H9 (cell line): ENCODE measurements around the gene PLXNC1. TPM values are rescaled to one million over a fixed set of nuclear protein-coding genes. Genes with fewer than 3 reads are reported as not detected.

Experiments
- DNase-seq: peaks from one replicate; pipeline ENCODE4 v3.0.0-alpha.2; 2017
- H2AFZ ChIP-seq: one replicate; pipeline ENCODE4 v1.6.1; 2013; ENCODE audit warnings: mild to moderate bottlenecking, low read length, control low read depth, moderate library complexity
- H2AK5ac ChIP-seq: 2 replicates; pipeline ENCODE4 v1.6.1; 2013; ENCODE audit warnings: low read length, control low read depth, mixed read lengths; ENCODE audit not compliant: insufficient read length
- H2BK120ac ChIP-seq: one replicate; pipeline ENCODE4 v1.6.1; 2013; ENCODE audit warnings: low read depth, mild to moderate bottlenecking, low read length, control low read depth, inconsistent platforms; ENCODE audit not compliant: poor library complexity, severe bottlenecking
- H2BK12ac ChIP-seq: 2 replicates; pipeline ENCODE4 v1.6.1; 2013; ENCODE audit warnings: low read length, control low read depth, mixed read lengths, low read depth; ENCODE audit not compliant: insufficient read length
- H2BK15ac ChIP-seq: 2 replicates; pipeline ENCODE4 v1.6.1; 2013; ENCODE audit warnings: low read depth, low read length, control low read depth
- H2BK20ac ChIP-seq: one replicate; pipeline ENCODE4 v1.6.1; 2013; ENCODE audit warnings: low read depth, mild to moderate bottlenecking, low read length, control low read depth, inconsistent platforms; ENCODE audit not compliant: poor library complexity, severe bottlenecking
- H2BK5ac ChIP-seq: 2 replicates; pipeline ENCODE4 v1.6.1; 2013; ENCODE audit warnings: low read length, control low read depth, mixed read lengths; ENCODE audit not compliant: insufficient read length
- H3K14ac ChIP-seq: 2 replicates; pipeline ENCODE4 v1.6.1; 2013; ENCODE audit warnings: low read length, control low read depth; ENCODE audit not compliant: insufficient read depth
- H3K18ac ChIP-seq: 2 replicates; pipeline ENCODE4 v1.6.1; 2013; ENCODE audit warnings: low read depth, mild to moderate bottlenecking, mixed read lengths, low read length, control low read depth; ENCODE audit not compliant: insufficient read length
- H3K23ac ChIP-seq: 2 replicates; pipeline ENCODE4 v1.6.1; 2013; ENCODE audit warnings: low read length, control low read depth, mixed read lengths, low read depth; ENCODE audit not compliant: insufficient read length
- H3K23me2 ChIP-seq: 2 replicates; pipeline ENCODE4 v1.6.1; 2013; ENCODE audit warnings: low read depth, mild to moderate bottlenecking, mixed read lengths, low read length, control low read depth; ENCODE audit not compliant: insufficient read length, poor library complexity, severe bottlenecking
- H3K27ac ChIP-seq: 2 replicates; pipeline ENCODE4 v1.5.1; 2013; ENCODE audit warnings: low read length, control low read depth, mixed read lengths, low read depth; ENCODE audit not compliant: insufficient read length
- H3K27me3 ChIP-seq: 2 replicates; pipeline ENCODE4 v1.6.1; 2013; ENCODE audit warnings: low read length, control low read depth, inconsistent platforms; ENCODE audit not compliant: insufficient read depth
- H3K4ac ChIP-seq: 2 replicates; pipeline ENCODE4 v1.6.1; 2013; ENCODE audit warnings: low read depth, mild to moderate bottlenecking, control low read depth, inconsistent platforms, low read length, moderate library complexity
- H3K4me1 ChIP-seq: 2 replicates; pipeline ENCODE4 v1.6.1; 2013; ENCODE audit warnings: low read length, control low read depth, inconsistent platforms; ENCODE audit not compliant: insufficient read depth
- H3K4me2 ChIP-seq: 2 replicates; pipeline ENCODE4 v1.6.1; 2013; ENCODE audit warnings: low read length, control low read depth, mixed read lengths; ENCODE audit not compliant: insufficient read length, insufficient read depth
- H3K56ac ChIP-seq: 2 replicates; pipeline ENCODE4 v1.6.1; 2013; ENCODE audit warnings: low read depth, mild to moderate bottlenecking, mixed read lengths, low read length, control low read depth; ENCODE audit not compliant: insufficient read length
- H3K79me1 ChIP-seq: 2 replicates; pipeline ENCODE4 v1.6.1; 2013; ENCODE audit warnings: low read depth, mild to moderate bottlenecking, moderate library complexity, low read length, control low read depth, inconsistent platforms; ENCODE audit not compliant: insufficient read depth, poor library complexity, severe bottlenecking
- H3K79me2 ChIP-seq: 2 replicates; pipeline ENCODE4 v1.6.1; 2013; ENCODE audit warnings: low read length, control low read depth, inconsistent platforms; ENCODE audit not compliant: insufficient read depth
- H3K9ac ChIP-seq: 2 replicates; pipeline ENCODE4 v1.6.1; 2013; ENCODE audit warnings: low read length, control low read depth, mixed read lengths; ENCODE audit not compliant: insufficient read length; ENCODE audit errors: extremely low read depth
- H3K9me3 ChIP-seq: one replicate; pipeline ENCODE4 v1.6.1; 2013; ENCODE audit warnings: low read depth, low read length, inconsistent platforms; ENCODE audit not compliant: control insufficient read depth
- H3T11ph ChIP-seq: one replicate; pipeline ENCODE4 v1.6.1; 2013; ENCODE audit warnings: mild to moderate bottlenecking, low read length, control low read depth, inconsistent platforms
- H4K20me1 ChIP-seq: one replicate; pipeline ENCODE4 v1.6.1; 2013; ENCODE audit not compliant: control insufficient read depth, insufficient read length, insufficient read depth
- H4K5ac ChIP-seq: 2 replicates; pipeline ENCODE4 v1.6.1; 2013; ENCODE audit warnings: low read depth, mild to moderate bottlenecking, mixed read lengths, low read length, control low read depth; ENCODE audit not compliant: insufficient read length
- H4K8ac ChIP-seq: replicated peaks from 2 replicates; pipeline ENCODE4 v1.6.1; 2013; ENCODE audit warnings: low read length, control low read depth, mixed read lengths, low read depth; ENCODE audit not compliant: insufficient read length
- H4K91ac ChIP-seq: 2 replicates; pipeline ENCODE4 v1.6.1; 2013; ENCODE audit warnings: low read depth, mild to moderate bottlenecking, moderate library complexity, mixed read lengths, low read length, control low read depth; ENCODE audit not compliant: insufficient read length
- H3K27ac Mint-ChIP-seq, 3 experiments: 2 replicates in 2 of 3; 3 replicates in 1 of 3; pipeline ENCODE4 v1.8.0; 2020 to 2021; ENCODE audit warnings: mixed read lengths in 3 of 3, mild to moderate bottlenecking in 1 of 3, moderate library complexity in 1 of 3
- H3K27me3 Mint-ChIP-seq: 2 replicates; pipeline ENCODE4 v1.8.0; 2021; ENCODE audit warnings: low read depth, mild to moderate bottlenecking, moderate library complexity, mixed read lengths
- H3K36me3 Mint-ChIP-seq, 3 experiments: 2 replicates in 2 of 3; 3 replicates in 1 of 3; pipeline ENCODE4 v1.8.0; 2020 to 2021; ENCODE audit warnings: low read depth in 3 of 3, mixed read lengths in 3 of 3; ENCODE audit not compliant: insufficient read depth in 1 of 3
- H3K4me1 Mint-ChIP-seq, 2 experiments: 2 replicates each; pipeline ENCODE4 v1.8.0; 2020; ENCODE audit warnings: mixed read lengths in 2 of 2
- H3K4me3 Mint-ChIP-seq, 2 experiments: 2 replicates in 1 of 2; 3 replicates in 1 of 2; pipeline ENCODE4 v1.8.0; 2020 to 2021; ENCODE audit warnings: mild to moderate bottlenecking in 2 of 2, mixed read lengths in 2 of 2, moderate library complexity in 1 of 2
- H3K9me3 Mint-ChIP-seq, 2 experiments: 2 replicates in 1 of 2; 3 replicates in 1 of 2; pipeline ENCODE4 v1.8.0; 2020; ENCODE audit warnings: mild to moderate bottlenecking in 2 of 2, mixed read lengths in 2 of 2, moderate library complexity in 1 of 2
- WGBS: extraction: QIAGEN DNeasy Blood & Tissue Kit; methylation state at CpG from one replicate; pipeline ENCODE4 v1.1.7; 2013; ENCODE audit warnings: missing lambda C conversion rate, low lambda C conversion rate, mixed read lengths; ENCODE audit not compliant: insufficient read length; ENCODE audit errors: extremely low coverage; 5-methylcytosine and 5-hydroxymethylcytosine counted together
- total RNA-seq: library from RNA; stranded (reverse); gene quantifications from 2 replicates; pipeline ENCODE4 v1.2.1, GENCODE V29; 2021
- TF ChIP-seq, protein P1 (sequence below): fragments of 200-600 bp; sonication (generic); conservative IDR thresholded peaks from 3 replicates; pipeline ENCODE4 v1.8.0; 2021; ENCODE audit warnings: antibody characterized with exemption, mild to moderate bottlenecking

Gene PLXNC1
- total RNA-seq, 1 experiment from 2014 or later: 1.2 TPM

GRCh38 chr12:94198469-94198868 is 50.1 kb downstream of the PLXNC1 start:
- Histone ChIP-seq H2BK12ac (no peak overlapping the region), H4K8ac (no peak overlapping the region), H3K4me1 (peaks cover 1% of the 10 kb centered on the region; the same call in 1 of the 2 replicates), H3K27me3 (no peaks in the 10 kb centered on the region), H3K18ac (no peak overlapping the region), H3K14ac (no peak overlapping the region), H3K79me1 (no peaks in the 10 kb centered on the region), H3K79me2 (no peaks in the 10 kb centered on the region), H2AFZ (no peak overlapping the region), H4K91ac (no peak overlapping the region), H3T11ph (no peak overlapping the region), H3K9ac (no peak overlapping the region), H3K56ac (no peak overlapping the region), H3K4ac (no peak overlapping the region), H2BK5ac (no peak overlapping the region), H2BK20ac (no peak overlapping the region), H3K27ac (no peak overlapping the region), H2BK120ac (no peak overlapping the region), H3K9me3 (no peaks in the 10 kb centered on the region), H4K5ac (no peak overlapping the region), H2BK15ac (no peak overlapping the region), H3K23ac (no peak overlapping the region), H2AK5ac (no peak overlapping the region), H3K4me2 (no peak overlapping the region), H3K23me2 (no peaks in the 10 kb centered on the region), H4K20me1 (no peaks in the 10 kb centered on the region)
- TF ChIP-seq, protein P1, sequence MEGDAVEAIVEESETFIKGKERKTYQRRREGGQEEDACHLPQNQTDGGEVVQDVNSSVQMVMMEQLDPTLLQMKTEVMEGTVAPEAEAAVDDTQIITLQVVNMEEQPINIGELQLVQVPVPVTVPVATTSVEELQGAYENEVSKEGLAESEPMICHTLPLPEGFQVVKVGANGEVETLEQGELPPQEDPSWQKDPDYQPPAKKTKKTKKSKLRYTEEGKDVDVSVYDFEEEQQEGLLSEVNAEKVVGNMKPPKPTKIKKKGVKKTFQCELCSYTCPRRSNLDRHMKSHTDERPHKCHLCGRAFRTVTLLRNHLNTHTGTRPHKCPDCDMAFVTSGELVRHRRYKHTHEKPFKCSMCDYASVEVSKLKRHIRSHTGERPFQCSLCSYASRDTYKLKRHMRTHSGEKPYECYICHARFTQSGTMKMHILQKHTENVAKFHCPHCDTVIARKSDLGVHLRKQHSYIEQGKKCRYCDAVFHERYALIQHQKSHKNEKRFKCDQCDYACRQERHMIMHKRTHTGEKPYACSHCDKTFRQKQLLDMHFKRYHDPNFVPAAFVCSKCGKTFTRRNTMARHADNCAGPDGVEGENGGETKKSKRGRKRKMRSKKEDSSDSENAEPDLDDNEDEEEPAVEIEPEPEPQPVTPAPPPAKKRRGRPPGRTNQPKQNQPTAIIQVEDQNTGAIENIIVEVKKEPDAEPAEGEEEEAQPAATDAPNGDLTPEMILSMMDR: no peak
- Mint-ChIP-seq H3K36me3 (peaks cover 0 to 7% (median 5%) of the 10 kb centered on the region in 3 experiments; a peak in 3 of 7 replicates), H3K9me3 (peaks cover 0 to 6% of the 10 kb centered on the region in 2 experiments; a peak in 3 of 5 replicates), H3K4me3 (no peak overlapping the region), H3K27ac (no peak overlapping the region), H3K27me3 (peaks cover 28% of the 10 kb centered on the region), H3K4me1 (peaks cover 9 to 10% of the 10 kb centered on the region in 2 experiments)
- DNase-seq: no peak
- no CpG with 5 or more reads among the region's 5 CpGs for WGBS
